Glutamatergic neuron (in vitro differentiated cells): Measurements from ENCODE around the gene GPX1. TPM values are rescaled to one million over a fixed set of nuclear protein-coding genes. Genes with fewer than 3 reads are reported as not detected.

Experiments
- DNase-seq: peaks from one replicate; pipeline ENCODE4 v3.0.0; 2022
- H3K27ac Mint-ChIP-seq: one replicate; pipeline ENCODE4 v1.8.0; 2020; ENCODE audit warnings: mild to moderate bottlenecking, mixed read lengths, inconsistent platforms; ENCODE audit not compliant: unreplicated experiment
- H3K27me3 Mint-ChIP-seq: one replicate; pipeline ENCODE4 v1.8.0; 2020; ENCODE audit warnings: mild to moderate bottlenecking, moderate library complexity, mixed read lengths, inconsistent platforms; ENCODE audit not compliant: unreplicated experiment
- H3K36me3 Mint-ChIP-seq: one replicate; pipeline ENCODE4 v1.8.0; 2020; ENCODE audit warnings: mild to moderate bottlenecking, mixed read lengths, inconsistent platforms; ENCODE audit not compliant: unreplicated experiment
- H3K4me1 Mint-ChIP-seq: one replicate; pipeline ENCODE4 v1.8.0; 2020; ENCODE audit warnings: mild to moderate bottlenecking, low read depth, mixed read lengths, inconsistent platforms; ENCODE audit not compliant: unreplicated experiment
- H3K4me3 Mint-ChIP-seq: one replicate; pipeline ENCODE4 v1.8.0; 2020; ENCODE audit warnings: mild to moderate bottlenecking, mixed read lengths, inconsistent platforms; ENCODE audit not compliant: unreplicated experiment
- H3K9me3 Mint-ChIP-seq: one replicate; pipeline ENCODE4 v1.8.0; 2020; ENCODE audit warnings: mild to moderate bottlenecking, moderate library complexity, mixed read lengths, inconsistent platforms; ENCODE audit not compliant: unreplicated experiment
- CTCF ChIP-seq: fragments of 200-600 bp; sonication (generic); IDR thresholded peaks from one replicate; pipeline ENCODE4 v1.5.0; 2021; ENCODE audit not compliant: partially characterized antibody, unreplicated experiment
- total RNA-seq: library from RNA; stranded (reverse); fragmentation: NEBNext Ultra II Directional; extraction: Animal tissue kit (Norgen Biotek cat#: 25700); gene quantifications from one replicate; pipeline ENCODE4 v1.2.1, GENCODE V29; 2021; ENCODE audit not compliant: unreplicated experiment

The GPX1 gene
- total RNA-seq, 1 donor from 2014 or later, result 239 TPM

- Mint-ChIP-seq H3K9me3 (peaks cover 2% of the 10 kb centered on the region), H3K27me3 (peaks cover 2% of the 10 kb centered on the region), H3K4me3 (no peak overlapping the region), H3K36me3 (no peaks in the 10 kb centered on the region), H3K4me1 (no peaks in the 10 kb centered on the region), H3K27ac (no peak overlapping the region)
- DNase-seq, result no peak
- TF ChIP-seq CTCF, result no peak
Measured at GRCh38 chr3:49378249-49378895, 20.2 kb upstream of the GPX1 start.

- Mint-ChIP-seq H3K36me3 (no peaks in the 10 kb centered on the region), H3K9me3 (peaks cover 2% of the 10 kb centered on the region), H3K27me3 (peaks cover 4% of the 10 kb centered on the region), H3K4me3 (no peak overlapping the region), H3K27ac (no peak overlapping the region), H3K4me1 (no peaks in the 10 kb centered on the region)
- TF ChIP-seq CTCF, result no peak
- no peak for DNase-seq
Measured at GRCh38 chr3:49377483-49377882, 19.3 kb upstream of the GPX1 start.

GRCh38 chr3:49371946-49372345, 13.8 kb upstream of the GPX1 start:
- Mint-ChIP-seq H3K36me3 (no peaks in the 10 kb centered on the region), H3K4me1 (no peaks in the 10 kb centered on the region), H3K27me3 (peaks cover 7% of the 10 kb centered on the region), H3K4me3 (no peak overlapping the region), H3K9me3 (no peaks in the 10 kb centered on the region), H3K27ac (no peak overlapping the region)
- no peak for TF ChIP-seq CTCF
- no peak for DNase-seq

GRCh38 chr3:49370585-49371290, 12.6 kb upstream of the GPX1 start:
- no peaks in the 10 kb centered on the region for H3K4me1 Mint-ChIP-seq
- H3K27ac Mint-ChIP-seq, result peak overlapping the region; percentile 28
- no peaks in the 10 kb centered on the region for H3K36me3 Mint-ChIP-seq
- TF ChIP-seq CTCF, result no peak
- DNase-seq, result no peak
- H3K27me3 Mint-ChIP-seq, result peaks cover 10% of the 10 kb centered on the region
- no peaks in the 10 kb centered on the region for H3K9me3 Mint-ChIP-seq
- no peak overlapping the region for H3K4me3 Mint-ChIP-seq

- peaks cover 4% of the 10 kb centered on the region for H3K4me1 Mint-ChIP-seq
- no peak overlapping the region for H3K4me3 Mint-ChIP-seq
- H3K27ac Mint-ChIP-seq, result no peak overlapping the region
- no peak for DNase-seq
- H3K27me3 Mint-ChIP-seq, result peaks cover 3% of the 10 kb centered on the region
- TF ChIP-seq CTCF, result no peak
- no peaks in the 10 kb centered on the region for H3K36me3 Mint-ChIP-seq
- peaks cover 3% of the 10 kb centered on the region for H3K9me3 Mint-ChIP-seq
Measured at GRCh38 chr3:49362561-49362960, 4.4 kb upstream of the GPX1 start.
